NK-92 treated with Interleukin-12 subunit alpha and Interleukin-12 subunit beta, amount 100 ng/mL, for 24 hours (cell line): ENCODE data around the gene EML3.
"Not testable (repeated sequence)": the region's sequence is repeated elsewhere in the genome, so short reads cannot be mapped to it uniquely, and the experiment has no call there.

Experiments
- DNase-seq: peaks from one replicate; lab custom pipeline; 2025; lab: John Stamatoyannopoulos, UW

EML3 gene

GRCh38 chr11:62621567-62622470 lies 9.2 kb upstream of the EML3 start, which contains the start of gene B3GAT3:
Gene B3GAT3 (minus strand): TSS chr11:62621986. CDS start chr11:62621947, 39 bp downstream.
- peak; percentile 99 for DNase-seq

- DNase-seq = no peak
Observed at GRCh38 chr11:62621027-62621566, 8.5 kb upstream of the EML3 start.

GRCh38 chr11:62616957-62617356 lies 4.4 kb upstream of the EML3 start:
- not testable (repeated sequence) for DNase-seq

GRCh38 chr11:62615521-62615920 lies 2.9 kb upstream of the EML3 start:
- DNase-seq = no peak

GRCh38 chr11:62614275-62614674 lies 1.7 kb upstream of the EML3 start:
- peak; percentile 35 for DNase-seq

- no peak for DNase-seq
Observed at GRCh38 chr11:62613291-62613778, 760 bp upstream of the EML3 start.

- no peak for DNase-seq
Observed at GRCh38 chr11:62611705-62612365, 740 bp downstream of the EML3 start.

- DNase-seq = no peak
Observed at GRCh38 chr11:62610814-62611704, 1.5 kb downstream of the EML3 start.

GRCh38 chr11:62610403-62610802 lies 2.2 kb downstream of the EML3 start:
- DNase-seq = no peak

- no peak for DNase-seq
Observed at GRCh38 chr11:62608776-62609175, 3.8 kb downstream of the EML3 start.

- no peak for DNase-seq
Observed at GRCh38 chr11:62607714-62608113, 4.9 kb downstream of the EML3 start.

- DNase-seq = no peak
Observed at GRCh38 chr11:62605902-62606301, 6.7 kb downstream of the EML3 start.

GRCh38 chr11:62605467-62605866 lies 7.1 kb downstream of the EML3 start:
- no peak for DNase-seq

GRCh38 chr11:62604460-62605120 lies 8.0 kb downstream of the EML3 start:
- no peak for DNase-seq

- no peak for DNase-seq
Observed at GRCh38 chr11:62603776-62604299, 8.7 kb downstream of the EML3 start.

GRCh38 chr11:62603072-62603408 lies 9.5 kb downstream of the EML3 start:
- DNase-seq = no peak

GRCh38 chr11:62602141-62603071 lies 10.2 kb downstream of the EML3 start:
- no peak for DNase-seq

- DNase-seq = peak; percentile 98
Observed at GRCh38 chr11:62601372-62602140, 11.0 kb downstream of the EML3 start, which contains the start of gene MTA2. Gene MTA2 (minus strand): TSS chr11:62601865. CDS start chr11:62601450, 415 bp downstream.

- no peak for DNase-seq
Observed at GRCh38 chr11:62601122-62601371, 11.5 kb downstream of the EML3 start.
